ENCODE results near the gene VTCN1. TPM values are rescaled to one million over a fixed set of nuclear protein-coding genes. Genes with fewer than 3 reads are reported as not detected.

VTCN1 gene
- total RNA-seq, 1 experiment from 2014 or later, result not detected

GRCh38 chr1:117142200-117142599 is 68.5 kb downstream of the VTCN1 start:
- Histone ChIP-seq H3K4me2 (ENCODE audit: low read depth, low read length, poor library complexity, severe bottlenecking) (no peak overlapping the region), H3K4me1 (ENCODE audit: low read length) (no peaks in the 10 kb centered on the region), H3K4me3 (ENCODE audit: low read length) (no peak overlapping the region), H3K9me3 (ENCODE audit: low read length) (no peaks in the 10 kb centered on the region), H2AFZ (ENCODE audit: low read length) (no peak overlapping the region), H3K27ac (ENCODE audit: low read length) (no peak overlapping the region), H3K79me2 (ENCODE audit: low read length) (no peaks in the 10 kb centered on the region), H4K20me1 (ENCODE audit: insufficient read depth, low read depth, low read length) (no peaks in the 10 kb centered on the region), H3K9ac (ENCODE audit: low read length) (no peak overlapping the region), H3K36me3 (ENCODE audit: insufficient read depth, low read length) (no peaks in the 10 kb centered on the region), H3K27me3 (ENCODE audit: low read length) (no peaks in the 10 kb centered on the region), H3K9me2 (replicated peaks; ENCODE audit: insufficient read depth, low read length) (no peaks in the 10 kb centered on the region)
- DNase-seq, result no peak

- no peaks in the 10 kb centered on the region for H3K36me3 ChIP-seq (ENCODE audit: insufficient read depth, low read length)
- H2AFZ ChIP-seq (ENCODE audit: low read length), result no peak overlapping the region
- DNase-seq, result no peak
- H3K4me2 ChIP-seq (ENCODE audit: low read depth, low read length, poor library complexity, severe bottlenecking), result no peak overlapping the region
- no peak overlapping the region for H3K4me3 ChIP-seq (ENCODE audit: low read length)
- H3K9ac ChIP-seq (ENCODE audit: low read length), result no peak overlapping the region
- no peaks in the 10 kb centered on the region for H3K9me3 ChIP-seq (ENCODE audit: low read length)
- no peaks in the 10 kb centered on the region for H3K4me1 ChIP-seq (ENCODE audit: low read length)
- H4K20me1 ChIP-seq (ENCODE audit: insufficient read depth, low read depth, low read length), result no peaks in the 10 kb centered on the region
- H3K27ac ChIP-seq (ENCODE audit: low read length), result no peak overlapping the region
- no peaks in the 10 kb centered on the region for H3K27me3 ChIP-seq (ENCODE audit: low read length)
- H3K79me2 ChIP-seq (ENCODE audit: low read length), result no peaks in the 10 kb centered on the region
- no peaks in the 10 kb centered on the region for H3K9me2 ChIP-seq (replicated peaks; ENCODE audit: insufficient read depth, low read length)
Observed at GRCh38 chr1:117138561-117138960, 72.2 kb downstream of the VTCN1 start.

GRCh38 chr1:117138106-117138505 is 72.6 kb downstream of the VTCN1 start:
- Histone ChIP-seq H4K20me1 (ENCODE audit: insufficient read depth, low read depth, low read length) (no peaks in the 10 kb centered on the region), H3K9me3 (ENCODE audit: low read length) (no peaks in the 10 kb centered on the region), H2AFZ (ENCODE audit: low read length) (no peak overlapping the region), H3K4me1 (ENCODE audit: low read length) (no peaks in the 10 kb centered on the region), H3K9me2 (replicated peaks; ENCODE audit: insufficient read depth, low read length) (no peaks in the 10 kb centered on the region), H3K27me3 (ENCODE audit: low read length) (no peaks in the 10 kb centered on the region), H3K9ac (ENCODE audit: low read length) (no peak overlapping the region), H3K79me2 (ENCODE audit: low read length) (no peaks in the 10 kb centered on the region), H3K4me2 (ENCODE audit: low read depth, low read length, poor library complexity, severe bottlenecking) (no peak overlapping the region), H3K27ac (ENCODE audit: low read length) (no peak overlapping the region), H3K4me3 (ENCODE audit: low read length) (no peak overlapping the region), H3K36me3 (ENCODE audit: insufficient read depth, low read length) (no peaks in the 10 kb centered on the region)
- no peak for DNase-seq

GRCh38 chr1:117137281-117137855 is 73.4 kb downstream of the VTCN1 start:
- Histone ChIP-seq H2AFZ (ENCODE audit: low read length) (no peak overlapping the region), H3K36me3 (ENCODE audit: insufficient read depth, low read length) (no peaks in the 10 kb centered on the region), H3K9ac (ENCODE audit: low read length) (no peak overlapping the region), H3K79me2 (ENCODE audit: low read length) (no peaks in the 10 kb centered on the region), H3K27ac (ENCODE audit: low read length) (no peak overlapping the region), H3K4me3 (ENCODE audit: low read length) (no peak overlapping the region), H3K4me1 (ENCODE audit: low read length) (no peaks in the 10 kb centered on the region), H3K27me3 (ENCODE audit: low read length) (no peaks in the 10 kb centered on the region), H4K20me1 (ENCODE audit: insufficient read depth, low read depth, low read length) (no peaks in the 10 kb centered on the region), H3K4me2 (ENCODE audit: low read depth, low read length, poor library complexity, severe bottlenecking) (no peak overlapping the region), H3K9me3 (ENCODE audit: low read length) (no peaks in the 10 kb centered on the region), H3K9me2 (replicated peaks; ENCODE audit: insufficient read depth, low read length) (no peaks in the 10 kb centered on the region)
- no peak for DNase-seq

- Histone ChIP-seq H3K4me2 (ENCODE audit: low read depth, low read length, poor library complexity, severe bottlenecking) (no peak overlapping the region), H3K27me3 (ENCODE audit: low read length) (no peaks in the 10 kb centered on the region), H3K9ac (ENCODE audit: low read length) (no peak overlapping the region), H3K27ac (ENCODE audit: low read length) (no peak overlapping the region), H3K79me2 (ENCODE audit: low read length) (no peaks in the 10 kb centered on the region), H4K20me1 (ENCODE audit: insufficient read depth, low read depth, low read length) (no peaks in the 10 kb centered on the region), H3K9me3 (ENCODE audit: low read length) (no peaks in the 10 kb centered on the region), H3K9me2 (replicated peaks; ENCODE audit: insufficient read depth, low read length) (no peaks in the 10 kb centered on the region), H3K4me1 (ENCODE audit: low read length) (no peaks in the 10 kb centered on the region), H2AFZ (ENCODE audit: low read length) (no peak overlapping the region), H3K4me3 (ENCODE audit: low read length) (no peak overlapping the region), H3K36me3 (ENCODE audit: insufficient read depth, low read length) (no peaks in the 10 kb centered on the region)
- DNase-seq, result no peak
Observed at GRCh38 chr1:117136749-117137148, 74.0 kb downstream of the VTCN1 start.

GRCh38 chr1:117135329-117135728 is 75.4 kb downstream of the VTCN1 start:
- H3K9me3 ChIP-seq (ENCODE audit: low read length), result no peaks in the 10 kb centered on the region
- no peaks in the 10 kb centered on the region for H3K79me2 ChIP-seq (ENCODE audit: low read length)
- no peaks in the 10 kb centered on the region for H3K36me3 ChIP-seq (ENCODE audit: insufficient read depth, low read length)
- H3K4me2 ChIP-seq (ENCODE audit: low read depth, low read length, poor library complexity, severe bottlenecking), result no peak overlapping the region
- H3K4me3 ChIP-seq (ENCODE audit: low read length), result no peak overlapping the region
- no peak overlapping the region for H2AFZ ChIP-seq (ENCODE audit: low read length)
- H3K9me2 ChIP-seq (replicated peaks; ENCODE audit: insufficient read depth, low read length), result no peaks in the 10 kb centered on the region
- no peak overlapping the region for H3K27ac ChIP-seq (ENCODE audit: low read length)
- H3K9ac ChIP-seq (ENCODE audit: low read length), result no peak overlapping the region
- no peaks in the 10 kb centered on the region for H4K20me1 ChIP-seq (ENCODE audit: insufficient read depth, low read depth, low read length)
- H3K27me3 ChIP-seq (ENCODE audit: low read length), result no peaks in the 10 kb centered on the region
- no peak for DNase-seq
- no peaks in the 10 kb centered on the region for H3K4me1 ChIP-seq (ENCODE audit: low read length)

GRCh38 chr1:117130526-117130925 is 80.2 kb downstream of the VTCN1 start:
- H3K79me2 ChIP-seq (ENCODE audit: low read length), result no peaks in the 10 kb centered on the region
- no peaks in the 10 kb centered on the region for H3K27me3 ChIP-seq (ENCODE audit: low read length)
- no peaks in the 10 kb centered on the region for H3K9me3 ChIP-seq (ENCODE audit: low read length)
- H3K4me1 ChIP-seq (ENCODE audit: low read length), result no peaks in the 10 kb centered on the region
- no peak overlapping the region for H3K9ac ChIP-seq (ENCODE audit: low read length)
- H3K4me3 ChIP-seq (ENCODE audit: low read length), result no peak overlapping the region
- no peaks in the 10 kb centered on the region for H3K9me2 ChIP-seq (replicated peaks; ENCODE audit: insufficient read depth, low read length)
- no peaks in the 10 kb centered on the region for H3K36me3 ChIP-seq (ENCODE audit: insufficient read depth, low read length)
- H3K27ac ChIP-seq (ENCODE audit: low read length), result no peak overlapping the region
- H2AFZ ChIP-seq (ENCODE audit: low read length), result no peak overlapping the region
- no peaks in the 10 kb centered on the region for H4K20me1 ChIP-seq (ENCODE audit: insufficient read depth, low read depth, low read length)
- no peak for DNase-seq
- H3K4me2 ChIP-seq (ENCODE audit: low read depth, low read length, poor library complexity, severe bottlenecking), result no peak overlapping the region

- no peaks in the 10 kb centered on the region for H3K9me3 ChIP-seq (ENCODE audit: low read length)
- H3K27me3 ChIP-seq (ENCODE audit: low read length), result no peaks in the 10 kb centered on the region
- H3K4me1 ChIP-seq (ENCODE audit: low read length), result no peaks in the 10 kb centered on the region
- H3K79me2 ChIP-seq (ENCODE audit: low read length), result no peaks in the 10 kb centered on the region
- no peaks in the 10 kb centered on the region for H3K9me2 ChIP-seq (replicated peaks; ENCODE audit: insufficient read depth, low read length)
- no peaks in the 10 kb centered on the region for H3K36me3 ChIP-seq (ENCODE audit: insufficient read depth, low read length)
- no peaks in the 10 kb centered on the region for H4K20me1 ChIP-seq (ENCODE audit: insufficient read depth, low read depth, low read length)
- no peak overlapping the region for H3K9ac ChIP-seq (ENCODE audit: low read length)
- no peak overlapping the region for H3K27ac ChIP-seq (ENCODE audit: low read length)
- H3K4me2 ChIP-seq (ENCODE audit: low read depth, low read length, poor library complexity, severe bottlenecking), result no peak overlapping the region
- H2AFZ ChIP-seq (ENCODE audit: low read length), result no peak overlapping the region
- peak; percentile 68 for DNase-seq
- H3K4me3 ChIP-seq (ENCODE audit: low read length), result no peak overlapping the region
Observed at GRCh38 chr1:117128323-117129079, 82.2 kb downstream of the VTCN1 start.
